Ectodermal cell (in vitro differentiated cells): ENCODE data around the gene SFT2D2.

ENCODE experiments used
- H3K27ac ChIP-seq: 2 replicates; pipeline ENCODE4 v1.7.0; 2013; ENCODE audit warnings: mild to moderate bottlenecking, low read depth, low read length; ENCODE audit not compliant: insufficient read depth, poor library complexity, severe bottlenecking
- H3K27me3 ChIP-seq: 2 replicates; pipeline ENCODE4 v1.7.0; 2013; ENCODE audit warnings: mild to moderate bottlenecking, low read length; ENCODE audit not compliant: insufficient read depth, control insufficient read depth, poor library complexity, severe bottlenecking
- H3K36me3 ChIP-seq: one replicate; pipeline ENCODE4 v1.7.0; 2013; ENCODE audit warnings: low read length; ENCODE audit not compliant: control insufficient read depth, insufficient read depth
- H3K4me1 ChIP-seq: one replicate; pipeline ENCODE4 v1.7.0; 2013; ENCODE audit warnings: low read length; ENCODE audit not compliant: control insufficient read depth, insufficient read depth
- H3K4me3 ChIP-seq: 2 replicates; pipeline ENCODE4 v1.7.0; 2013; ENCODE audit warnings: low read depth, low read length, control low read depth; ENCODE audit not compliant: insufficient read depth
- H3K9me3 ChIP-seq: 2 replicates; pipeline ENCODE4 v1.7.0; 2013; ENCODE audit warnings: mild to moderate bottlenecking, low read length, moderate library complexity; ENCODE audit not compliant: control insufficient read depth
- WGBS, 2 experiments: methylation state at CpG; one replicate each; pipeline ENCODE4 v1.1.7; 2013; ENCODE audit warnings: missing lambda C conversion rate in 2 of 2; 5-methylcytosine and 5-hydroxymethylcytosine counted together

Gene SFT2D2

DNA sequence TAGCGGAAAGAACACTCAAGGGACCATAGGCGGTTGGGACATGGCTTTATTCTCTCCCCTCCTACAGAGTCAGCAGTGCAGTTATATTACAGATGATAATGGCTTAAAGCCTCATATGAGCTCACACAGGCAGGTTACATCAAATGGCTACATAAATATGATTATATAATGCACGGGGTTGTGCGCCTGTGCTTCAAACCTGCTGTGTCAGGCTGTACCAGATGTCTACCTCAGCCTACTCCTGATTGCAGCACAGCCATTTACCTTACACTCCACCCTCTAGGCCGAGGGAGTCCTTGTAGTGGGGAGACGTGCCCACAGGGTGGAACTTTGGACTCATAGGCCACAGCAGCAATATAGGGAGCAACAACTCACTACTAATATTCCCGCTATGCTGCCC, 38.5 kb downstream of the SFT2D2 start:
- Histone ChIP-seq H3K4me1 (no peaks in the 10 kb centered on the region), H3K4me3 (no peak overlapping the region), H3K27ac (no peak overlapping the region), H3K9me3 (no peaks in the 10 kb centered on the region), H3K27me3 (no peaks in the 10 kb centered on the region), H3K36me3 (peaks cover 4% of the 10 kb centered on the region)
- 88 to 97% methylated on average over 7 of the region's 7 CpGs for WGBS, 2 experiments

DNA sequence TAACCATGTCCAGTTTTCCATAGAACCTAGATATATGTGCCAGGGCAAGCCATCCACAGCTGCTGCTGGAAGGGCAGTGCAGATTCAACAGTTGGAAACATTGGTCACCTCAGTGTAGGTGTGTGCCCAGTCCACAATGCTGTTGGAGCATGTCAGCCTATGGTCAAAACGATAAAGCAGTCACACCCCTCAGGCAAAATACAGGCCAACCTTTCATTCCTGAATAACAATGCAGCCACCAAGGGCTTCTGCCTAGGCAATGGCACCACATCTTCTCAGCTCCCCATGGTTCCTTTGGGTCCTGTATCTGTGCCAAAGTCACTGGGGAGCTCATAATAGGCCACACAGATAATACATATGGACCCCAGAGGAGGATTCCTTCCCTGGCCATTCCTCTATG, 39.8 kb downstream of the SFT2D2 start:
- H3K9me3 ChIP-seq = no peaks in the 10 kb centered on the region
- no peak overlapping the region for H3K4me3 ChIP-seq
- WGBS, 2 experiments = 82 to 96% methylated on average over 1 of the region's 1 CpG
- no peaks in the 10 kb centered on the region for H3K4me1 ChIP-seq
- H3K27ac ChIP-seq = no peak overlapping the region
- H3K36me3 ChIP-seq = peaks cover 4% of the 10 kb centered on the region
- H3K27me3 ChIP-seq = no peaks in the 10 kb centered on the region

DNA sequence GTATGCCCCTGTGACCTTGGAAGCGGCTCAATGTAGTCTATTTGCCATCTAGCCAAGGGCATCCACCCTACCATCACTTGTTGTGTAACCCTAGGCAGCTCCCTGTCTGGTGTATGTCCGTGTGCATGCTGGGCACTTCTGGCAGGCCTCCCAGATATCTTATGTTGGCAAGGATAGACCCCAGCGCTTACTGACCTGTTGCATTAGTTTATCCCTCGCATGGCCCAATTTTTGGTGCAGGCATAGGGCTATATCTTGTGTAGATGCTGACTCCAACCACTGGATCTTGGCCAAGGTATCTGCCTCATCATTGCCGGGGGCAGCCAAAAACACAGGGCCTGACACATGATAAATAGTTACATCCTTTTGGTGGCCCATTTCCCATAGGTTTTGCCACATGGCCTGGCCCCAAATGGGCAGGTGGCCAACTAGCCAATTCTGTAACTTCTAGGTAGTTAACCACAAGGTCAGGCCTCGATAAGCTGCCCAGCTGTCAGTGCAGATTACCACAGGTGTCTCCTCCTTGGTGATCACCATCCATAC, 40.9 kb downstream of the SFT2D2 start:
- H3K9me3 ChIP-seq = no peaks in the 10 kb centered on the region
- WGBS, 2 experiments = 93 to 96% methylated on average over 6 of the region's 6 CpGs

DNA sequence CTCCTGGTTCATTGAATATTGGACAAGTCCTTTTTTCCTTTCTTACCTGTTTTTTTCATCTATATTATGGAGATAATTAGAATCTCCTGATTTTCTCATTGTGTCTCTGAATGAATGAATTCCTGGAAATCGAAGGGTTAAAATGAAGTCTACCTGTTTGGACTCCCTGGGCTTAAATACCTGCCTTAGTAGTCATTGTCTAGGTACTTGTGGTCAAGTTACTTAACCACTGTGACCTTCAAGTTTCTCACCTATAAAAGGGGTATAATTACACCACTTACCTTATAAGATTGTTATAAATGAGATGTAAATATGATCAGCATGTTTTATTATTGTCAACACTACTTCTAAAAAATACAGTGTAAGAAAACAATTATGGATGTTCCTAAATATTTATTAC, 45.8 kb downstream of the SFT2D2 start:
- WGBS, 2 experiments = 71 to 100% methylated on average over 1 of the region's 1 CpG
- H3K27ac ChIP-seq = no peak overlapping the region
- no peaks in the 10 kb centered on the region for H3K36me3 ChIP-seq
- no peaks in the 10 kb centered on the region for H3K4me1 ChIP-seq
- H3K27me3 ChIP-seq = no peaks in the 10 kb centered on the region
- no peaks in the 10 kb centered on the region for H3K9me3 ChIP-seq
- no peak overlapping the region for H3K4me3 ChIP-seq

More for the DNA sequence above, 40.9 kb downstream of the SFT2D2 start:
- Histone ChIP-seq H3K4me1 (no peaks in the 10 kb centered on the region), H3K36me3 (peaks cover 4% of the 10 kb centered on the region), H3K27me3 (no peaks in the 10 kb centered on the region), H3K27ac (no peak overlapping the region), H3K4me3 (no peak overlapping the region)

DNA sequence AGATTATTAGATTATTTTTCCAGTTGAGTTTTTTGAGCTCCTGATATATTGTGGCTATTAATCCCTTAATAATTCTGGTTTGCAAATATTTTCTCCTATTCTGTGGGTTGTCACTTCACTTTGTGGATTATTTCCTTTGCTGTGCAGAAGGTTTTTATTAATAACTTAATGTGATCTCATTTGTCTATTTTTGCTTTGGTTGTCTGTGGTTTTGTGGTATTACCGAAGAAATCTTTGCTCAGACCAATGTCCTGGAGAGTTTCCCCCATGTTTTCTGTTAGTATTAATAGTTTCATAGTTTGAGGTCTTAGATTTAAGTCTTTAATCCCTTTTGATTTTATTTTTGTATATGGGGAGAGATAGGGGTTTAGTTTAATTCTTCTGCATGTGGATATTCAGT, 47.8 kb downstream of the SFT2D2 start:
- no peak overlapping the region for H3K4me3 ChIP-seq
- H3K27me3 ChIP-seq = no peaks in the 10 kb centered on the region
- H3K27ac ChIP-seq = no peak overlapping the region
- H3K36me3 ChIP-seq = no peaks in the 10 kb centered on the region
- no peaks in the 10 kb centered on the region for H3K9me3 ChIP-seq
- 91 to 94% methylated on average over 1 of the region's 1 CpG for WGBS, 2 experiments
- H3K4me1 ChIP-seq = no peaks in the 10 kb centered on the region

DNA sequence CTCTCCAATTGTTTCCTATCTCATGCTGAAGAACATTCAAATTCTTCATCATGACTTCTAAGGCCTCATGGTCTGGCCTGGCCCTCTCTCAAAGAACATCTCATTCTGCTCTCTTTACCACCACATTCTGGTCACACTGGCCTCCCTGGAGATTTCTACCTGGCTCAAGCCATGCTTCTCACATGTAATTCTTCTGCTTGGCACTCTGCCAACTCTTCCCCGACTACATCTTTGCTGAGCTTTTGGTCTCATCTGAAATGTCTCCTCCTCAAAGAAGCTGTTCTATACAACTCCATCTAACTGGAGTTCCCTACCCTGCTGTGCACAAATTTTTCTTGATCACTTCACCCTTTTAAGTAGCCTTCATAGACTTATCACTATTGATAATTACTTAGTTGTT, 53.4 kb downstream of the SFT2D2 start:
- Histone ChIP-seq H3K4me1 (no peaks in the 10 kb centered on the region), H3K9me3 (no peaks in the 10 kb centered on the region), H3K27ac (no peak overlapping the region), H3K4me3 (no peak overlapping the region), H3K36me3 (no peaks in the 10 kb centered on the region), H3K27me3 (no peaks in the 10 kb centered on the region)
- 91 to 92% methylated on average over 1 of the region's 1 CpG for WGBS, 2 experiments

DNA sequence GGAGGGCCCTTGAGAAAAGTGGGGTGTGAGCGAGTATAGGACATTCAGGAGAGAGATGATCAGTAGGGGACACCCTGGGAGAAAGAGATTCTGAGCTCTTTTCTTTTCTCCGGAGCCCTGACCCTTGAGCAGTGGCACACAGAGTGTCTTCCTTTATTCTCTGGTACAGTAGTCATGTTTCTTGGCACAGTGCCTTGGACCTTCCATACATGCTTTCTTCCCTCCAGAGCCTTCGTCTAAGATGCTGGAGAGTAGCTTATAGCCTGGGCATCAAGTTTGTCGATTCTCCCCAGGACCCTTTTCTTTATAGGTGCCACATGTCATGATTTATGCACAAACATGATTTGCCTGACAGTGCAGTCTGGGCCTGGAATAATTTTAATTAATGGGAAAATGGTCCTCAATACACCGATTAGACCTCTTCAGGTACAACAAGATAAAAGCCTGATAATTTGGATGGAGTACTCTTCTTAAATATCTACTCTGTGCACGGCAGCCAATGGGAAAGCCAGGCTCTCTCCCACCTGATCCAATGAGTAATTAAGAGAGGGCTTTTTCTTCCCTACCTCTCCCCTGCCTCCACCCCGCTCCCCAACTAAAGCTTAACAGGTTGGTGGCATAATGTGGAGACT, 54.6 kb downstream of the SFT2D2 start, which contains the start of gene TBX19:
Gene TBX19 (plus strand): TSS at position 582 of the 632 bp plus-strand sequence. CDS start 214 bp downstream, outside the sequence.
- Histone ChIP-seq H3K4me1 (peaks cover under 1% of the 10 kb centered on the region), H3K27ac (no peak within 1 kb of the TSS), H3K9me3 (no peaks in the 10 kb centered on the region), H3K27me3 (no peaks in the 10 kb centered on the region), H3K36me3 (no peaks in the 10 kb centered on the region), H3K4me3 (no peak within 1 kb of the TSS)
- WGBS, 2 experiments = 94 to 95% methylated on average over 5 to 7 of the region's 7 CpGs

DNA sequence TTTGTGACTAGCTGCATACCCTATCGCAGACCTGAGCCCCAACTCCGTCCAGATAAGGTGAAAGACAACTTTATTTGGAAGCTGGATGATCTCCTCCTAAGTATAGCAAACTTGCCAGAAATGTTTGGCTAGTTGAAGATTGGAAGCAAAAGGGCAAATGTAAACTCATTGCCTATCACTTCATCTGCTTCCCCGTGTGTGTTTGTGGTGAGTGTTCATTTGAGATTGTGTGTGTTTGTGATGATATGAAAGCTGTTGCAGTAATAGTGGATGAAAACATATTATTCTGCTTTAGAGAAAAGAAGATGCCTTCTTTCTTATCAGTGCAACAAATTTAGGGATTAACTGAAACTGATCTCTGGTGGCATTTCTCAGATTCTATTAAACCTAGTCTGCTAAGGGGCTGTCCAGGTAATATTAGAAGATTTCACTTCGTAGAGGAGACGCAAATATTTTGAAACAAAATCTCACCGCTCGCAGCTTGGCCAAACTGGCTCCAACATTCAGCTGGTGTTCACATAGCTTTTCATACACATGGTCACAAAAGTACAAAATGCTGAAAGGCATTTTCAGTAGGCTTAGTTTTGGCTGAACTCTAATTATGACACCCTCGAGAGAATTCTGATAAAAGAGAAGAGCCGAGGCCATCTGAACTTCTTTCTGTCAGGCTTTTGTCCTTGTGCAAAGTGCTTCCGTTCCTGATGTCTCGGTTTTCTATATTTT, 56.0 kb downstream of the SFT2D2 start:
- WGBS, 2 experiments = 95 to 98% methylated on average over 11 of the region's 11 CpGs
- Histone ChIP-seq H3K9me3 (no peaks in the 10 kb centered on the region), H3K4me3 (no peak overlapping the region), H3K36me3 (no peaks in the 10 kb centered on the region), H3K4me1 (peaks cover 4% of the 10 kb centered on the region), H3K27ac (no peak overlapping the region), H3K27me3 (no peaks in the 10 kb centered on the region)

DNA sequence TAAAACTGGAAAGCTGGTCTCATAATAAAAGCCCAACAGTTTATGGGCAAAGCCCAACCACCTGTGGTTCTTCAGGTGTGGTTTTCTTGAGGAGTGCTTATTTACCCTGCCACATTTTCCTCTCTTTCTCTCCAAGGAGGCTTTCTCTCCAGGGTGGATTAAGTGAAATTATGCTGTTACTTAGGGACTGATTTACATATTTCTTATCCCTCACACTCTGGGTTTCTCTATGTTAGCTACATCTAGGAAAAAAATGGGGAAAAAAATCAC, 59.7 kb downstream of the SFT2D2 start:
- H3K4me1 ChIP-seq = peaks cover 4% of the 10 kb centered on the region
- no peaks in the 10 kb centered on the region for H3K27me3 ChIP-seq
- no peak overlapping the region for H3K27ac ChIP-seq
- no peaks in the 10 kb centered on the region for H3K9me3 ChIP-seq
- no peak overlapping the region for H3K4me3 ChIP-seq
- no peaks in the 10 kb centered on the region for H3K36me3 ChIP-seq

DNA sequence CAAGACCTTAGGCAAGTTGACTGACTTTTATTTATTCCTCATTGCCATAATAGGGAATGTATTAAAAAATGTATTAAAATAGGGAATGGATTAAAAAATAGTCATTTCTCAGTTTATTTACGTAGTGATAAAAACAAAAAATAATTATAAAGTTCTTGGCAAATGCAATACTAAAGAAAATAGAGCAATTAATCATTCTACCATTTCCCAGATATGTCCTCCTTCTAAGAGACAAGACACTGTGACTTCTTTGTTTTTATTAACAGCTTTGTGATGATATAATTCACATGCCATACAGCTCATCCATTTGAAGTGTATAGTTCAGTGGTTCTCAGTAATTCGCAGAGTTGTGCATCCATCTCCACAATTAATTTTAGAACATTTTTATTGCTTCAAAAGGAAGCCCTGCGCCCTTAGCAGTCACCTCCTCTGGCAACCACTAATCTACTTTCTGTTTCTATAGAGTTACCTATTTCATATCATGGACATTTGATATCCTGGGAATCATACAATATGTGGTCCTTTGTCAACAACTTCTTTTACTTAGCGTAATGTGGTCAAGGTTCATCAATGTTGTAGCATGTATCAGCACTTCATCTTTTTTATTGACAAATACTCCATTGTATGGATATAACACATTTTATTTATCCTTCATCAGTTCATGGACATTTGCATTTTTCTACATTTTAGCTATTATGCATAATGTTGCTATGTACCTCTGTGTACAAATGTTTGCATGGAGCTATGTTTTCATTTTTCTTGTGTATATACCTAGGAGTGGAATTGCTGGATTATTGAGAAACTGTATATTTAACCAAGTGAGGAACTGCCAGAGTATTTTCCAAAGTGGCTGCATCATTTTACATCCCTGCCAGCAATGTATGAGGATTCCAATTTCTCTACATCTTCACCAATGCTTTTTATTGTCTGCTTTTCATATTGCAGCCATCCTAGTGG, 60.4 kb downstream of the SFT2D2 start:
- Histone ChIP-seq H3K36me3 (no peaks in the 10 kb centered on the region), H3K27me3 (no peaks in the 10 kb centered on the region), H3K27ac (no peak overlapping the region), H3K4me3 (no peak overlapping the region), H3K4me1 (peaks cover 4% of the 10 kb centered on the region), H3K9me3 (no peaks in the 10 kb centered on the region)
- WGBS, 2 experiments = 92 to 97% methylated on average over 3 of the region's 4 CpGs
